CD8-positive, alpha-beta memory T cell (primary cell): ENCODE results near the gene PLN. TPM values are rescaled to one million over a fixed set of nuclear protein-coding genes. Genes with fewer than 3 reads are reported as not detected.

Source experiments
- CTCF ChIA-PET: fragments of 350-600 bp; sonication (Branson Sonifier 250); formaldehyde crosslinking; loops from one replicate; lab custom pipeline; 2021; ENCODE audit warnings: antibody characterized with exemption; lab: Charles Lee
- POLR2A ChIA-PET: fragments of 350-600 bp; sonication (Branson Sonifier 250); formaldehyde crosslinking; loops from one replicate; lab custom pipeline; 2021; ENCODE audit warnings: antibody characterized with exemption; lab: Charles Lee
- DNase-seq, 5 donors: peaks; one replicate each; pipeline versions ENCODE4 v3.0.0 to v3.0.0-alpha.2; 2020 to 2022; ENCODE audit warnings: mixed read lengths in 1 of 5
- H3K27ac ChIP-seq: one replicate; pipeline ENCODE4 v1.7.0; 2013; ENCODE audit warnings: low read depth, mild to moderate bottlenecking, low read length, moderate library complexity
- H3K27me3 ChIP-seq: 2 replicates; pipeline ENCODE4 v1.7.0; 2013; ENCODE audit warnings: low read length, mild to moderate bottlenecking; ENCODE audit not compliant: insufficient read depth, poor library complexity, severe bottlenecking
- H3K36me3 ChIP-seq: 2 replicates; pipeline ENCODE4 v1.7.0; 2013; ENCODE audit warnings: mild to moderate bottlenecking, low read length, moderate library complexity; ENCODE audit not compliant: insufficient read depth
- H3K4me1 ChIP-seq: 2 replicates; pipeline ENCODE4 v1.7.0; 2013; ENCODE audit warnings: mild to moderate bottlenecking, low read length, moderate library complexity; ENCODE audit not compliant: insufficient read depth
- H3K4me3 ChIP-seq: 2 replicates; pipeline ENCODE4 v1.7.0; 2013; ENCODE audit warnings: mild to moderate bottlenecking, low read length
- H3K9me3 ChIP-seq: 2 replicates; pipeline ENCODE4 v1.7.0; 2013; ENCODE audit warnings: mild to moderate bottlenecking, low read length
- H3K27ac Mint-ChIP-seq, 8 donors: one replicate each; pipeline ENCODE4 v1.8.0; 2020 to 2021; ENCODE audit warnings: mixed read lengths in 8 of 8, mild to moderate bottlenecking in 6 of 8, inconsistent platforms in 3 of 8, moderate library complexity in 3 of 8
- H3K27me3 Mint-ChIP-seq, 2 donors: one replicate each; pipeline ENCODE4 v1.8.0; 2020 to 2021; ENCODE audit warnings: mixed read lengths in 2 of 2, mild to moderate bottlenecking in 1 of 2, moderate library complexity in 1 of 2
- H3K36me3 Mint-ChIP-seq, 3 donors: one replicate each; pipeline ENCODE4 v1.8.0; 2020 to 2021; ENCODE audit warnings: mixed read lengths in 3 of 3, inconsistent platforms in 1 of 3, mild to moderate bottlenecking in 1 of 3
- H3K4me1 Mint-ChIP-seq, 3 donors: one replicate each; pipeline ENCODE4 v1.8.0; 2020 to 2021; ENCODE audit warnings: mixed read lengths in 3 of 3, inconsistent platforms in 1 of 3, mild to moderate bottlenecking in 1 of 3
- H3K4me3 Mint-ChIP-seq, 7 donors: one replicate each; pipeline ENCODE4 v1.8.0; 2020 to 2021; ENCODE audit warnings: mixed read lengths in 7 of 7, mild to moderate bottlenecking in 6 of 7, moderate library complexity in 4 of 7, inconsistent platforms in 2 of 7
- H3K9me3 Mint-ChIP-seq, 5 donors: one replicate each; pipeline ENCODE4 v1.8.0; 2020 to 2022; ENCODE audit warnings: mixed read lengths in 5 of 5, mild to moderate bottlenecking in 3 of 5, moderate library complexity in 2 of 5, inconsistent platforms in 1 of 5
- polyA plus RNA-seq: library from polyadenylated mRNA; unstranded; fragments of 300-500 nt; fragmentation: Illumina TruSeq; gene quantifications from one replicate; pipeline ENCODE4 v1.2.3, GENCODE V29; 2021
- total RNA-seq, 2 experiments: library from RNA; stranded (reverse); gene quantifications; one replicate each; pipeline ENCODE4 v1.2.3, GENCODE V29; 2021

PLN gene
- not detected for total RNA-seq
- polyA plus RNA-seq: 0.49 TPM

- H3K27me3 Mint-ChIP-seq: no peaks in the 10 kb centered on the region
- H3K9me3 Mint-ChIP-seq: no peaks in the 10 kb centered on the region
- Histone ChIP-seq H3K9me3 (no peaks in the 10 kb centered on the region), H3K36me3 (no peaks in the 10 kb centered on the region), H3K27me3 (no peaks in the 10 kb centered on the region), H3K27ac (no peak within 1 kb of the TSS), H3K4me1 (no peaks in the 10 kb centered on the region), H3K4me3 (no peak within 1 kb of the TSS)
- no peak for DNase-seq
- H3K36me3 Mint-ChIP-seq: peaks cover 0 to 10% (median 7%) of the 10 kb centered on the region in 3 donors
- POLR2A ChIA-PET: interaction anchor here (0.7 kb wide), 1 partner anchor 44 kb away, joined by 3 read pairs; no protein-coding TSS in a partner anchor
- CTCF ChIA-PET: no interaction called here
- H3K4me1 Mint-ChIP-seq: peaks cover 25 to 57% (median 54%) of the 10 kb centered on the region in 3 donors
- peak within 1 kb of the TSS in 2 of 8 donors; percentile 27 to 30 for H3K27ac Mint-ChIP-seq
- no peak within 1 kb of the TSS for H3K4me3 Mint-ChIP-seq
These were observed at the start of gene PLN for GRCh38 chr6:118548136-118548535. Gene PLN, plus strand, starts transcription at chr6:118548296. Its CDS starts 10,626 bp downstream, at chr6:118558922.

DNA sequence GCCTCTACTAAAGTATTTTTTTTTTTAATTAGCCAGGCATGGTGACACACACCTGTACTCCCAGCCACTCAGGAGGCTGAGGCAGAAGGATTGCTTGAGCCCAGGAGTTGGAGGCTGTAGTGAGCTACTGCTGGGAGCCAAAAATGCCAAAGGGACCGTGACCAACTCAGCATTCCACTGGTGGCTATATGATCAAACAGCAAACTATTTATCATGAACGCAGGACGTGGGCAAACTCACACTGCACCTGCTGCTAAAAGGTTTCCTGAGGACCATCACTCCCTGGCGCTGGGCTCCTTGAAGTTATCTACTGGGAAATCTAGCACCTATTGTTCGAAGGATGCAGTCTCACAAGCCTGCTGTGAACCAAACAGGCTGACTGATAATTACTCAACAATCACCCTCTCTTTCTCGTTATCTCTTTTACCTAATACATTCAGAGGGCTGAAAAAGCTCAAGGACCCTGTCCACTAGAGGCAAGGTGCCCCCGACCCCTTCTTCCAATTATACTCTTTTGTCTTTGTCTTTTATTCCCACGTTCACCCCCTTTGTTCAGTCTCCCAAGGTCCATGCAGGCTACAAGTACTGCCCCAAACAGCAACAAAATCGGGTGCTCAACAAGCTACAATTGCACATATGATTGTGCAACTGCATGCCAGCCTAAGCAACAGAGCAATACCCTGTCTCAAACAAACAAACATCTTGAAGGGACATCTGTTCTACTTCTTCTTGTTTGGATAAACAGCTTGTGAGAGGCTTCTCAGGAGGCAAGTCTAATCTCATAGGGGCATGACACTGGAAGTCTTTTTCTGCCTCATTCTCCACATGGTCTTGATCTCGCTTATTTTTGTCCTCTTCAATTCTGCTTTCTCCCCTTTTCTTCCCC, 47.7 kb upstream of the PLN start:
- Mint-ChIP-seq H3K27ac (peak overlapping the region in 2 of 8 donors; percentile 10 to 31), H3K4me3 (no peak overlapping the region), H3K36me3 (peaks cover 35 to 69% (median 44%) of the 10 kb centered on the region in 3 donors), H3K27me3 (no peaks in the 10 kb centered on the region), H3K9me3 (peaks cover 0 to 2% (median 0%) of the 10 kb centered on the region in 5 donors), H3K4me1 (peaks cover 11 to 34% (median 15%) of the 10 kb centered on the region in 3 donors)
- H3K36me3 ChIP-seq: peaks cover 3% of the 10 kb centered on the region
- no peaks in the 10 kb centered on the region for H3K27me3 ChIP-seq
- no peaks in the 10 kb centered on the region for H3K4me1 ChIP-seq
- no peaks in the 10 kb centered on the region for H3K9me3 ChIP-seq
- no peak overlapping the region for H3K4me3 ChIP-seq
- H3K27ac ChIP-seq: no peak overlapping the region
- no peak for DNase-seq
- ChIA-PET CTCF (no interaction called here), POLR2A (no interaction called here)

DNA sequence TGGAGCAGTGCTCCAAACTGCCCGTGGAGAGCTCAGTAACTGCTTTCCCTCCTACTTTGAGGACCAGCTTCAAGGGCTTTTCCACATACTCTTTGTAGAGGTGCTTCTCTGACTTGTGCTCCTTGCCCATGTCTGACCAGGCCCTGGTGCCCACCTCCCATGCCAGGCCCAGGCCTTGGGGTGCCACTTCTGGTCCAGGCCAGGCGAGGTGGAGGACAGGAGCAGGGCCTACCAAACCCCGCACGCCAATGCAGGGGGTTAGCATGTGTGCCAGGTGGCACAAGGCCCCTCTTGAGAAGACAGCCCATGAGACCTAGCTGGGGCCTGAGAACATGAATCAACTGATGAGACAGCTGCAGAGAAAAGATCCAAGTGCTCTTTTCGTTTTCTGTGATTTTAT, 47.0 kb upstream of the PLN start:
- Mint-ChIP-seq H3K36me3 (peaks cover 32 to 68% (median 40%) of the 10 kb centered on the region in 3 donors), H3K27ac (peak overlapping the region in 2 of 8 donors; percentile 10 to 31), H3K4me1 (peaks cover 12 to 36% (median 21%) of the 10 kb centered on the region in 3 donors), H3K27me3 (no peaks in the 10 kb centered on the region), H3K9me3 (peaks cover 0 to 2% (median 0%) of the 10 kb centered on the region in 5 donors), H3K4me3 (no peak overlapping the region)
- Histone ChIP-seq H3K27me3 (no peaks in the 10 kb centered on the region), H3K4me3 (no peak overlapping the region), H3K27ac (no peak overlapping the region), H3K9me3 (no peaks in the 10 kb centered on the region), H3K4me1 (no peaks in the 10 kb centered on the region), H3K36me3 (peaks cover 3% of the 10 kb centered on the region)
- ChIA-PET POLR2A (no interaction called here), CTCF (no interaction called here)
- no peak for DNase-seq

GRCh38 chr6:118501765-118502164, 46.3 kb upstream of the PLN start:
- H3K4me3 ChIP-seq: no peak overlapping the region
- POLR2A ChIA-PET: no interaction called here
- peaks cover 0 to 2% (median 0%) of the 10 kb centered on the region in 5 donors for H3K9me3 Mint-ChIP-seq
- H3K27ac Mint-ChIP-seq: no peak overlapping the region
- no peak overlapping the region for H3K27ac ChIP-seq
- CTCF ChIA-PET: no interaction called here
- H3K4me1 ChIP-seq: no peaks in the 10 kb centered on the region
- H3K9me3 ChIP-seq: no peaks in the 10 kb centered on the region
- H3K36me3 Mint-ChIP-seq: peaks cover 32 to 66% (median 40%) of the 10 kb centered on the region in 3 donors
- no peak overlapping the region for H3K4me3 Mint-ChIP-seq
- DNase-seq: no peak
- no peaks in the 10 kb centered on the region for H3K27me3 Mint-ChIP-seq
- peaks cover 3% of the 10 kb centered on the region for H3K36me3 ChIP-seq
- no peaks in the 10 kb centered on the region for H3K27me3 ChIP-seq
- peaks cover 15 to 39% (median 24%) of the 10 kb centered on the region in 3 donors for H3K4me1 Mint-ChIP-seq

DNA sequence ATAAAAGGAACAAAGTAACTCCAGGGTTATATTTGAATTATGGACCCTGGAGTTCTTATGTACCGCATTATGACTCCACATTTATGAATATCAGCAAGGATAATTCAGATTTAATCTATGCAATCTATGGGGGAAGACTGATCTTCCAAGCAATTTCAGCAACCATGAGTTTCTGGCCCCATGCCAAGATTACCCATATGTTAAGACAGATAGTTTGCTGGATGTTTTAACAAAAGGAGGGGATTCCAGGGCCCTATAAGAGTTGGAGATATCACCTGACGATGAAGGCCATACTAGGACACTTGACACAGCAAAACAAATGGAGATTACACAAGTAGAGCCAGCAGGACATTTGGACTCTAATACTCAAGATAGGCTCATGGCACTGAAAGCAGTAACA, 45.9 kb upstream of the PLN start:
- Mint-ChIP-seq H3K27ac (peak overlapping the region in 1 of 8 donors; percentile 15), H3K4me1 (peaks cover 18 to 43% (median 29%) of the 10 kb centered on the region in 3 donors), H3K9me3 (peaks cover 0 to 2% (median 0%) of the 10 kb centered on the region in 5 donors), H3K4me3 (no peak overlapping the region), H3K36me3 (peaks cover 32 to 62% (median 39%) of the 10 kb centered on the region in 3 donors), H3K27me3 (no peaks in the 10 kb centered on the region)
- Histone ChIP-seq H3K4me3 (no peak overlapping the region), H3K27me3 (no peaks in the 10 kb centered on the region), H3K36me3 (peaks cover 3% of the 10 kb centered on the region), H3K4me1 (no peaks in the 10 kb centered on the region), H3K9me3 (no peaks in the 10 kb centered on the region), H3K27ac (no peak overlapping the region)
- CTCF ChIA-PET: no interaction called here
- no peak for DNase-seq
- POLR2A ChIA-PET: no interaction called here

- peaks cover 32 to 53% (median 35%) of the 10 kb centered on the region in 3 donors for H3K36me3 Mint-ChIP-seq
- no peak overlapping the region for H3K27ac ChIP-seq
- ChIA-PET POLR2A (no interaction called here), CTCF (no interaction called here)
- peaks cover 0 to 2% (median 0%) of the 10 kb centered on the region in 5 donors for H3K9me3 Mint-ChIP-seq
- no peaks in the 10 kb centered on the region for H3K27me3 Mint-ChIP-seq
- no peak overlapping the region for H3K4me3 Mint-ChIP-seq
- H3K4me1 Mint-ChIP-seq: peaks cover 14 to 45% (median 34%) of the 10 kb centered on the region in 3 donors
- H3K4me3 ChIP-seq: no peak overlapping the region
- no peak for DNase-seq
- no peaks in the 10 kb centered on the region for H3K4me1 ChIP-seq
- H3K36me3 ChIP-seq: peaks cover 3% of the 10 kb centered on the region
- H3K27ac Mint-ChIP-seq: peak overlapping the region in 1 of 8 donors; percentile 72
- H3K27me3 ChIP-seq: no peaks in the 10 kb centered on the region
- H3K9me3 ChIP-seq: no peaks in the 10 kb centered on the region
These were observed 43.5 kb upstream of the PLN start for GRCh38 chr6:118504611-118505010.

- H3K4me1 Mint-ChIP-seq: peaks cover 14 to 38% (median 31%) of the 10 kb centered on the region in 3 donors
- DNase-seq: no peak
- ChIA-PET CTCF (no interaction called here), POLR2A (no interaction called here)
- H3K9me3 Mint-ChIP-seq: peaks cover 0 to 2% (median 0%) of the 10 kb centered on the region in 5 donors
- Histone ChIP-seq H3K4me1 (no peaks in the 10 kb centered on the region), H3K36me3 (peaks cover 3% of the 10 kb centered on the region), H3K27ac (no peak overlapping the region), H3K9me3 (no peaks in the 10 kb centered on the region), H3K4me3 (no peak overlapping the region), H3K27me3 (no peaks in the 10 kb centered on the region)
- H3K36me3 Mint-ChIP-seq: peaks cover 31 to 51% (median 32%) of the 10 kb centered on the region in 3 donors
- no peak overlapping the region for H3K4me3 Mint-ChIP-seq
- peak overlapping the region in 3 of 8 donors; percentile 24 to 63 (median 34) for H3K27ac Mint-ChIP-seq
- no peaks in the 10 kb centered on the region for H3K27me3 Mint-ChIP-seq
These were observed 42.4 kb upstream of the PLN start for GRCh38 chr6:118505656-118506055.

DNA sequence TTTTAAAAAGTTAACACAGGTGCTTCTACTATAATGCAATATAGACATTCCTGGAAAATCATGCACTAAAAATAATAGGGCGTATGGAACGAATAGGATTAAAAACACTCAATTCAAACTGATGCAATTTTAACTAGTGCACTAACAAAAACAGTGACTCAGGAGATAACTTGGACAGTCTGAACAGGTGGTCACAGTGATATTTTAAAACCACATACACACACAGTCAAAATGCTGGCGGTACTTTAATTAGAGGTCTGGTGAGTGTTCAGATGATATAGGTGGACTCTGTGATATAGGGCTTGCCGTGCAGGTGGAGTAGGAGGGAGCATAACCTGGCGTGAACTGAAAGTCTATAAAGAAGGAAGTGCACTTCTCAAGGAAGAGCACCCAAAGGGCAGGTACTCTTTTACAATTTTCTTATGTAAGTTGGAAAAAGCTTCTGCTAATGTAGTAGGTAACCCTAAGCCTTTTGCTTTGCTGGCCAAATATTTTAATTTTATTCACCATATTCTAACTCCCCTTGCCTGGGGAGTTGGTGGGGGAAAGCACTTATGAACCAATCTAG, 41.9 kb upstream of the PLN start:
- H3K27ac Mint-ChIP-seq: peak overlapping the region in 5 of 8 donors; percentile 17 to 63 (median 32)
- peaks cover 27 to 47% (median 32%) of the 10 kb centered on the region in 3 donors for H3K36me3 Mint-ChIP-seq
- Histone ChIP-seq H3K27ac (no peak overlapping the region), H3K27me3 (no peaks in the 10 kb centered on the region), H3K36me3 (peaks cover 3% of the 10 kb centered on the region), H3K4me1 (no peaks in the 10 kb centered on the region), H3K4me3 (no peak overlapping the region), H3K9me3 (no peaks in the 10 kb centered on the region)
- no peaks in the 10 kb centered on the region for H3K27me3 Mint-ChIP-seq
- peaks cover 12 to 34% (median 28%) of the 10 kb centered on the region in 3 donors for H3K4me1 Mint-ChIP-seq
- CTCF ChIA-PET: no interaction called here
- no peaks in the 10 kb centered on the region for H3K9me3 Mint-ChIP-seq
- POLR2A ChIA-PET: no interaction called here
- H3K4me3 Mint-ChIP-seq: no peak overlapping the region
- no peak for DNase-seq
